HG03565 (cell line): ENCODE measurements around the gene CITED2.

Experiments
- ATAC-seq: cut with Tn5 transposase; IDR thresholded peaks from one replicate; pipeline ENCODE4 v1.9.1; 2021; ENCODE audit warnings: mild to moderate bottlenecking, moderate library complexity; ENCODE audit not compliant: unreplicated experiment

Gene CITED2

GRCh38 chr6:139334806-139335446, 39.5 kb downstream of the CITED2 start:
- no peak for ATAC-seq

GRCh38 chr6:139330826-139331500, 43.5 kb downstream of the CITED2 start:
- ATAC-seq = no peak

- no peak for ATAC-seq
Observed at GRCh38 chr6:139330306-139330705, 44.1 kb downstream of the CITED2 start.

- ATAC-seq = no peak
Observed at GRCh38 chr6:139329224-139329623, 45.2 kb downstream of the CITED2 start.

GRCh38 chr6:139327038-139327437, 47.4 kb downstream of the CITED2 start:
- ATAC-seq = no peak

GRCh38 chr6:139325686-139326085, 48.8 kb downstream of the CITED2 start:
- no peak for ATAC-seq

- ATAC-seq = peak; percentile 32
Observed at GRCh38 chr6:139325125-139325524, 49.3 kb downstream of the CITED2 start.

- no peak for ATAC-seq
Observed at GRCh38 chr6:139324301-139324555, 50.2 kb downstream of the CITED2 start.

GRCh38 chr6:139323511-139324300, 50.7 kb downstream of the CITED2 start:
- peak; percentile 37 for ATAC-seq
